ENCODE measurements around the gene KRTAP3-2. TPM values are rescaled to one million over a fixed set of nuclear protein-coding genes. Genes with fewer than 3 reads are reported as not detected.

KRTAP3-2 gene
- total RNA-seq, 4 donors from 2014 or later, result not detected

- H3K27ac ChIP-seq, result no peak overlapping the region
- ATAC-seq, result no peak
- in situ Hi-C loops (cut with MboI; ENCODE audit: low sequenced_read_pairs in 4 of 4), result no loop called here
- H3K4me3 ChIP-seq, result no peak overlapping the region
- no peaks in the 10 kb centered on the region for H3K9me3 ChIP-seq
- H3K4me1 ChIP-seq, result peaks cover 7 to 8% of the 10 kb centered on the region in 2 donors
- intact Hi-C loops (cut with DNase I; ENCODE audit: low total_unique reads), result no loop called here
- TF ChIP-seq POLR2A (IDR thresholded peaks at IDR 0.05), result no peak
- no peak for TF ChIP-seq CTCF (IDR thresholded peaks at IDR 0.05 in 4 of 5, conservative IDR thresholded peaks at IDR 0.05 in 1 of 5)
- no peaks in the 10 kb centered on the region for H3K36me3 ChIP-seq
- H3K27me3 ChIP-seq, result no peaks in the 10 kb centered on the region
- no peak for DNase-seq
These were observed 10.7 kb upstream of the KRTAP3-2 start for GRCh38 chr17:41010441-41010840.

- in situ Hi-C loops (cut with MboI; ENCODE audit: low sequenced_read_pairs in 4 of 4) (no loop called here), intact Hi-C loops (cut with DNase I; ENCODE audit: low total_unique reads) (no loop called here)
- no peak for DNase-seq
- Histone ChIP-seq H3K27me3 (no peaks in the 10 kb centered on the region), H3K4me3 (no peak overlapping the region), H3K36me3 (no peaks in the 10 kb centered on the region), H3K4me1 (peaks cover 7 to 8% of the 10 kb centered on the region in 2 donors), H3K9me3 (no peaks in the 10 kb centered on the region), H3K27ac (no peak overlapping the region)
- TF ChIP-seq POLR2A (IDR thresholded peaks at IDR 0.05), result no peak
- no peak for TF ChIP-seq CTCF (IDR thresholded peaks at IDR 0.05 in 4 of 5, conservative IDR thresholded peaks at IDR 0.05 in 1 of 5)
- no peak for ATAC-seq
These were observed 10.2 kb upstream of the KRTAP3-2 start for GRCh38 chr17:41009936-41010335.

- Histone ChIP-seq H3K36me3 (no peaks in the 10 kb centered on the region), H3K4me3 (no peak overlapping the region), H3K4me1 (peaks cover 7 to 8% of the 10 kb centered on the region in 2 donors), H3K9me3 (no peaks in the 10 kb centered on the region), H3K27me3 (no peaks in the 10 kb centered on the region), H3K27ac (no peak overlapping the region)
- no peak for TF ChIP-seq CTCF (IDR thresholded peaks at IDR 0.05 in 4 of 5, conservative IDR thresholded peaks at IDR 0.05 in 1 of 5)
- ATAC-seq (no peak), DNase-seq (no peak)
- intact Hi-C loops (cut with DNase I; ENCODE audit: low total_unique reads), result no loop called here
- in situ Hi-C loops (cut with MboI; ENCODE audit: low sequenced_read_pairs in 4 of 4), result no loop called here
These were observed 9.6 kb upstream of the KRTAP3-2 start for GRCh38 chr17:41009301-41009760.

- TF ChIP-seq CTCF (IDR thresholded peaks at IDR 0.05 in 4 of 5, conservative IDR thresholded peaks at IDR 0.05 in 1 of 5), result no peak
- no peak for TF ChIP-seq POLR2A (IDR thresholded peaks at IDR 0.05)
- H3K27ac ChIP-seq, result no peak within 1 kb of the TSS
- intact Hi-C loops (cut with DNase I; ENCODE audit: low total_unique reads) (no loop called here), in situ Hi-C loops (cut with MboI; ENCODE audit: low sequenced_read_pairs in 4 of 4) (no loop called here)
- H3K36me3 ChIP-seq, result no peaks in the 10 kb centered on the region
- no peaks in the 10 kb centered on the region for H3K27me3 ChIP-seq
- no peak within 1 kb of the TSS for H3K4me3 ChIP-seq
- no peaks in the 10 kb centered on the region for H3K9me3 ChIP-seq
- peaks cover 7 to 8% of the 10 kb centered on the region in 2 donors for H3K4me1 ChIP-seq
- ATAC-seq (no peak), DNase-seq (no peak)
These were observed 9.1 kb upstream of the KRTAP3-2 start, which contains the start of gene KRTAP3-1 for GRCh38 chr17:41008811-41009210. Gene KRTAP3-1 (minus strand): TSS chr17:41009128. CDS start chr17:41009074, 54 bp downstream.

- in situ Hi-C loops (cut with MboI; ENCODE audit: low sequenced_read_pairs in 4 of 4) (no loop called here), intact Hi-C loops (cut with DNase I; ENCODE audit: low total_unique reads) (no loop called here)
- no peak overlapping the region for H3K27ac ChIP-seq
- TF ChIP-seq CTCF (IDR thresholded peaks at IDR 0.05 in 4 of 5, conservative IDR thresholded peaks at IDR 0.05 in 1 of 5) (no peak), POLR2A (IDR thresholded peaks at IDR 0.05) (no peak)
- ATAC-seq (no peak), DNase-seq (no peak)
- H3K36me3 ChIP-seq, result no peaks in the 10 kb centered on the region
- H3K27me3 ChIP-seq, result peaks cover 0 to 8% (median 0%) of the 10 kb centered on the region in 3 donors
- H3K9me3 ChIP-seq, result no peaks in the 10 kb centered on the region
- no peak overlapping the region for H3K4me3 ChIP-seq
- H3K4me1 ChIP-seq, result no peaks in the 10 kb centered on the region
These were observed 4.7 kb upstream of the KRTAP3-2 start for GRCh38 chr17:41004397-41004796.
